Thyroid gland (tissue), 4 donors: ENCODE results near the gene VCX2. TPM values are rescaled to one million over a fixed set of nuclear protein-coding genes. Genes with fewer than 3 reads are reported as not detected.
"Not testable (repeated sequence)": the region's sequence is repeated elsewhere in the genome, so short reads cannot be mapped to it uniquely, and the experiment has no call there.

Experiments used
- DNase-seq, 2 donors: peaks; one replicate each; pipeline ENCODE4 v3.0.0-alpha.2; 2019
- H3K27ac ChIP-seq, 3 donors: fragments of 200-600 bp; sonication (generic); 1 replicate in 2 of 3; 2 replicates in 1 of 3; pipeline ENCODE4 v1.5.1; 2016 to 2019; ENCODE audit warnings: mild to moderate bottlenecking in 1 of 3, moderate library complexity in 1 of 3
- H3K27me3 ChIP-seq: fragments of 200-600 bp; sonication (generic); one replicate; pipeline ENCODE4 v1.5.1; 2019
- H3K36me3 ChIP-seq, 2 donors: fragments of 200-600 bp; sonication (generic); one replicate each; pipeline ENCODE4 v1.5.1; 2016 to 2019
- H3K4me1 ChIP-seq, 2 donors: fragments of 200-600 bp; sonication (generic); one replicate each; pipeline ENCODE4 v1.5.1; 2017 to 2019
- H3K4me3 ChIP-seq, 3 donors: fragments of 200-600 bp; sonication (generic); replicated peaks in 1 of 3; 1 replicate in 2 of 3; 2 replicates in 1 of 3; pipeline ENCODE4 v1.5.1; 2016; ENCODE audit warnings: mild to moderate bottlenecking in 1 of 3
- H3K9me3 ChIP-seq: fragments of 200-600 bp; sonication (generic); one replicate; pipeline ENCODE4 v1.5.1; 2017
- CTCF ChIP-seq, 6 experiments: fragments of 200-600 bp in 3 of 6; fragments of 450-650 bp in 3 of 6; sonication (generic) in 3 of 6; IDR thresholded peaks; one replicate each; pipeline ENCODE4 v1.5.1; 2016 to 2019; ENCODE audit warnings: antibody characterized with exemption in 6 of 6, mild to moderate bottlenecking in 2 of 6, inconsistent platforms in 1 of 6, moderate library complexity in 1 of 6
- POLR2A ChIP-seq, 2 donors: fragments of 450-650 bp; IDR thresholded peaks; one replicate each; pipeline ENCODE4 v1.6.1; 2017; ENCODE audit warnings: antibody characterized with exemption in 2 of 2, mild to moderate bottlenecking in 2 of 2, moderate library complexity in 1 of 2
- WGBS, 2 donors: methylation state at CpG; one replicate each; pipeline ENCODE4 v1.1.5; 2017; 5-methylcytosine and 5-hydroxymethylcytosine counted together
- intact Hi-C: fragments of 100-400 bp; cut with DNase I; formaldehyde crosslinking; loops from one replicate; pipeline ENCODE4 v1.15.1; 2023
- total RNA-seq, 4 donors: library from RNA; depleted of rRNA; stranded (reverse); fragments of >200 nt; gene quantifications; one replicate each; pipeline ENCODE4 v1.2.3, GENCODE V29; 2016

Gene VCX2
- total RNA-seq, 4 donors from 2014 or later, result not detected

- DNase-seq, result no peak
- no peaks in the 10 kb centered on the region for H3K9me3 ChIP-seq
- intact Hi-C loops, result no loop called here
- H3K36me3 ChIP-seq, result no peaks in the 10 kb centered on the region
- no peak for TF ChIP-seq CTCF (IDR thresholded peaks at IDR 0.05)
- no peaks in the 10 kb centered on the region for H3K27me3 ChIP-seq
- no peak overlapping the region for H3K4me3 ChIP-seq
- no peak overlapping the region for H3K27ac ChIP-seq
- no peaks in the 10 kb centered on the region for H3K4me1 ChIP-seq
- WGBS, 2 donors, result 91% methylated on average over 1 of the region's 1 CpG
These were observed 12.3 kb upstream of the VCX2 start for GRCh38 chrX:8183346-8183745.

GRCh38 chrX:8179656-8180055, 8.6 kb upstream of the VCX2 start:
- no peak overlapping the region for H3K27ac ChIP-seq
- no peaks in the 10 kb centered on the region for H3K4me1 ChIP-seq
- no peaks in the 10 kb centered on the region for H3K36me3 ChIP-seq
- H3K9me3 ChIP-seq, result no peaks in the 10 kb centered on the region
- intact Hi-C loops, result no loop called here
- H3K4me3 ChIP-seq, result no peak overlapping the region
- no peak for TF ChIP-seq POLR2A (IDR thresholded peaks at IDR 0.05)
- peak in 3 of 6 experiments; percentile 10 to 25 (median 22) for TF ChIP-seq CTCF (IDR thresholded peaks at IDR 0.05)
- WGBS, 2 donors, result 11 to 31% methylated on average over 1 of the region's 1 CpG
- DNase-seq, result no peak
- H3K27me3 ChIP-seq, result no peaks in the 10 kb centered on the region

- H3K27me3 ChIP-seq, H3K27ac ChIP-seq, H3K9me3 ChIP-seq, H3K36me3 ChIP-seq, intact Hi-C loops, H3K4me1 ChIP-seq, H3K4me3 ChIP-seq, DNase-seq: not testable (repeated sequence)
- 83 to 84% methylated on average over 7 of the region's 7 CpGs for WGBS, 2 donors
These were observed 17.1 kb downstream of the VCX2 start for GRCh38 chrX:8154011-8154410.

GRCh38 chrX:8147226-8147625, 23.8 kb downstream of the VCX2 start:
- WGBS, 2 donors, result 76 to 87% methylated on average over 4 of the region's 4 CpGs
- TF ChIP-seq POLR2A (IDR thresholded peaks at IDR 0.05), result no peak
- no peak for TF ChIP-seq CTCF (IDR thresholded peaks at IDR 0.05)
- no peak for DNase-seq

GRCh38 chrX:8144925-8145324, 26.1 kb downstream of the VCX2 start:
- no peaks in the 10 kb centered on the region for H3K27me3 ChIP-seq
- DNase-seq, result no peak
- no peak for TF ChIP-seq POLR2A (IDR thresholded peaks at IDR 0.05)
- TF ChIP-seq CTCF (IDR thresholded peaks at IDR 0.05), result no peak

More at GRCh38 chrX:8147226-8147625, 23.8 kb downstream of the VCX2 start:
- H3K4me3 ChIP-seq, result no peak overlapping the region
- no peaks in the 10 kb centered on the region for H3K36me3 ChIP-seq
- H3K27ac ChIP-seq, result no peak overlapping the region
- no peaks in the 10 kb centered on the region for H3K9me3 ChIP-seq
- H3K4me1 ChIP-seq, result no peaks in the 10 kb centered on the region
- no peaks in the 10 kb centered on the region for H3K27me3 ChIP-seq
- intact Hi-C loops, result no loop called here

GRCh38 chrX:8141896-8142295, 29.2 kb downstream of the VCX2 start:
- intact Hi-C loops, result no loop called here
- 94% methylated on average over 3 of the region's 3 CpGs for WGBS, 2 donors

More at GRCh38 chrX:8144925-8145324, 26.1 kb downstream of the VCX2 start:
- H3K4me1 ChIP-seq, result peaks cover 5 to 10% of the 10 kb centered on the region in 2 donors
- 100% methylated on average over 3 of the region's 24 CpGs; no CpG with 5 or more reads in 1 of the 2 donors for WGBS, 2 donors
- H3K27ac ChIP-seq, result no peak overlapping the region
- no peaks in the 10 kb centered on the region for H3K36me3 ChIP-seq
- intact Hi-C loops, result no loop called here
- no peak overlapping the region for H3K4me3 ChIP-seq
- no peaks in the 10 kb centered on the region for H3K9me3 ChIP-seq

More at GRCh38 chrX:8141896-8142295, 29.2 kb downstream of the VCX2 start:
- Histone ChIP-seq H3K27me3 (no peaks in the 10 kb centered on the region), H3K4me3 (no peak overlapping the region), H3K4me1 (peaks cover 12 to 16% of the 10 kb centered on the region in 2 donors), H3K36me3 (no peaks in the 10 kb centered on the region), H3K9me3 (no peaks in the 10 kb centered on the region), H3K27ac (no peak overlapping the region)
- DNase-seq, result no peak
- TF ChIP-seq POLR2A (IDR thresholded peaks at IDR 0.05) (no peak), CTCF (IDR thresholded peaks at IDR 0.05) (no peak)
